Stimulated activated CD8-positive, alpha-beta memory T cell treated with anti-CD3 and anti-CD28 coated beads, Interleukin-15, amount 100 ng/mL, for 1 hour (primary cell): ENCODE measurements around the gene SCRN3.
"Not testable (repeated sequence)": the region's sequence is repeated elsewhere in the genome, so short reads cannot be mapped to it uniquely, and the experiment has no call there.

Experiments
- DNase-seq: peaks from one replicate; pipeline ENCODE4 v3.0.0-alpha.2; 2020; ENCODE audit warnings: low read depth

The SCRN3 gene

GRCh38 chr2:174395284-174395968, at the start of gene SCRN3:
SCRN3 (plus strand) TSS chr2:174395730; CDS start chr2:174398284, 2,554 bp downstream.
- peak; percentile 55 for DNase-seq

- no peak for DNase-seq
Observed at GRCh38 chr2:174350018-174350417, 45.5 kb upstream of the SCRN3 start.

GRCh38 chr2:174350593-174351181, 44.8 kb upstream of the SCRN3 start:
- DNase-seq = no peak

- no peak for DNase-seq
Observed at GRCh38 chr2:174353004-174353403, 42.5 kb upstream of the SCRN3 start.

- no peak for DNase-seq
Observed at GRCh38 chr2:174356347-174356746, 39.2 kb upstream of the SCRN3 start.

GRCh38 chr2:174359663-174360062, 35.9 kb upstream of the SCRN3 start:
- DNase-seq = not testable (repeated sequence)

- DNase-seq = no peak
Observed at GRCh38 chr2:174362949-174363348, 32.6 kb upstream of the SCRN3 start.

- DNase-seq = not testable (repeated sequence)
Observed at GRCh38 chr2:174363492-174364225, 31.9 kb upstream of the SCRN3 start.

GRCh38 chr2:174364628-174365027, 30.9 kb upstream of the SCRN3 start:
- DNase-seq = no peak

GRCh38 chr2:174365571-174365970, 30.0 kb upstream of the SCRN3 start:
- no peak for DNase-seq

- no peak for DNase-seq
Observed at GRCh38 chr2:174368691-174369090, 26.8 kb upstream of the SCRN3 start.

- no peak for DNase-seq
Observed at GRCh38 chr2:174376967-174377366, 18.6 kb upstream of the SCRN3 start.

GRCh38 chr2:174383796-174384195, 11.7 kb upstream of the SCRN3 start:
- DNase-seq = no peak

- DNase-seq = no peak
Observed at GRCh38 chr2:174385201-174385600, 10.3 kb upstream of the SCRN3 start.

GRCh38 chr2:174388706-174389105, 6.8 kb upstream of the SCRN3 start:
- not testable (repeated sequence) for DNase-seq

GRCh38 chr2:174389542-174389941, 6.0 kb upstream of the SCRN3 start:
- no peak for DNase-seq

GRCh38 chr2:174390303-174390702, 5.2 kb upstream of the SCRN3 start:
- not testable (repeated sequence) for DNase-seq

- no peak for DNase-seq
Observed at GRCh38 chr2:174392706-174393105, 2.8 kb upstream of the SCRN3 start.

GRCh38 chr2:174395969-174396630, 570 bp downstream of the SCRN3 start:
- DNase-seq = no peak

- no peak for DNase-seq
Observed at GRCh38 chr2:174397773-174398172, 2.2 kb downstream of the SCRN3 start.

- DNase-seq = no peak
Observed at GRCh38 chr2:174399171-174399570, 3.6 kb downstream of the SCRN3 start.

- DNase-seq = no peak
Observed at GRCh38 chr2:174400853-174401252, 5.3 kb downstream of the SCRN3 start.

- no peak for DNase-seq
Observed at GRCh38 chr2:174403628-174404027, 8.1 kb downstream of the SCRN3 start.
